ENCODE measurements around the gene RAD51B.

GRCh38 chr14:68651075-68651474 lies 831.5 kb downstream of the RAD51B start:
- TF ChIP-seq, protein P1, sequence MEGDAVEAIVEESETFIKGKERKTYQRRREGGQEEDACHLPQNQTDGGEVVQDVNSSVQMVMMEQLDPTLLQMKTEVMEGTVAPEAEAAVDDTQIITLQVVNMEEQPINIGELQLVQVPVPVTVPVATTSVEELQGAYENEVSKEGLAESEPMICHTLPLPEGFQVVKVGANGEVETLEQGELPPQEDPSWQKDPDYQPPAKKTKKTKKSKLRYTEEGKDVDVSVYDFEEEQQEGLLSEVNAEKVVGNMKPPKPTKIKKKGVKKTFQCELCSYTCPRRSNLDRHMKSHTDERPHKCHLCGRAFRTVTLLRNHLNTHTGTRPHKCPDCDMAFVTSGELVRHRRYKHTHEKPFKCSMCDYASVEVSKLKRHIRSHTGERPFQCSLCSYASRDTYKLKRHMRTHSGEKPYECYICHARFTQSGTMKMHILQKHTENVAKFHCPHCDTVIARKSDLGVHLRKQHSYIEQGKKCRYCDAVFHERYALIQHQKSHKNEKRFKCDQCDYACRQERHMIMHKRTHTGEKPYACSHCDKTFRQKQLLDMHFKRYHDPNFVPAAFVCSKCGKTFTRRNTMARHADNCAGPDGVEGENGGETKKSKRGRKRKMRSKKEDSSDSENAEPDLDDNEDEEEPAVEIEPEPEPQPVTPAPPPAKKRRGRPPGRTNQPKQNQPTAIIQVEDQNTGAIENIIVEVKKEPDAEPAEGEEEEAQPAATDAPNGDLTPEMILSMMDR (tag by site-specific recombination; IDR thresholded peaks at IDR 0.05) = no peak
- no peak for TF ChIP-seq ZBTB20 (tag by site-specific recombination; IDR thresholded peaks at IDR 0.05)
- no peak for TF ChIP-seq ZFP3 (tag by site-specific recombination; IDR thresholded peaks at IDR 0.05; ENCODE audit: low read depth)
- TF ChIP-seq TCF7L2 (IDR thresholded peaks at IDR 0.05; ENCODE audit: borderline replicate concordance, low read depth, low read length) = no peak
- no peak for TF ChIP-seq ZNF133 (tag by site-specific recombination; IDR thresholded peaks at IDR 0.05)
- TF ChIP-seq REST (tag by site-specific recombination; IDR thresholded peaks at IDR 0.05) = no peak
- no peak for TF ChIP-seq ZNF239 (tag by site-specific recombination; IDR thresholded peaks at IDR 0.05)
- no peak for TF ChIP-seq ZNF274 (IDR thresholded peaks at IDR 0.05; ENCODE audit: low read length)
- TF ChIP-seq ZNF274 (tag by site-specific recombination; IDR thresholded peaks at IDR 0.05; ENCODE audit: borderline replicate concordance) = no peak
- TF ChIP-seq YY1 (tag by site-specific recombination; IDR thresholded peaks at IDR 0.05) = no peak

All from HEK293 (cell line).